Left colon (tissue), 2 donors: ENCODE measurements around the gene EXD1. TPM values are rescaled to one million over a fixed set of nuclear protein-coding genes. Genes with fewer than 3 reads are reported as not detected.
"Not testable (repeated sequence)": the region's sequence is repeated elsewhere in the genome, so short reads cannot be mapped to it uniquely, and the experiment has no call there.

Source experiments
- ATAC-seq: fragments of 200-7000 bp; cut with Tn5 transposase; one replicate; pipeline ENCODE4 v1.9.1; 2020; ENCODE audit warnings: mild to moderate bottlenecking, moderate library complexity
- DNase-seq, 2 donors: peaks; one replicate each; pipeline ENCODE4 v3.0.0-alpha.2; 2020
- intact Hi-C, 2 donors: fragments of 100-400 bp; cut with DNase I in 1 of 2; cut with micrococcal nuclease in 1 of 2; formaldehyde crosslinking; loops; one replicate each; pipeline versions ENCODE4 v1.11.2 to v1.14.0; 2022; cut with DNase I, micrococcal nuclease
- total RNA-seq, 2 donors: library from RNA; stranded (reverse); fragmentation: NEBNext Ultra II Directional; extraction: Animal tissue kit (Norgen Biotek cat#: 25700); gene quantifications; one replicate each; pipeline ENCODE4 v1.2.1, GENCODE V29; 2021
- donor health status: DM: no; HTN: no; CAD: no.
- donor health status: DM: yes; HTN: yes; CAD: no.

The EXD1 gene
- total RNA-seq, 2 donors from 2014 or later = not detected

GRCh38 chr15:41160639-41161315, 69.8 kb downstream of the EXD1 start:
- DNase-seq = no peak
- intact Hi-C loops = no loop called here
- ATAC-seq = no peak

DNA sequence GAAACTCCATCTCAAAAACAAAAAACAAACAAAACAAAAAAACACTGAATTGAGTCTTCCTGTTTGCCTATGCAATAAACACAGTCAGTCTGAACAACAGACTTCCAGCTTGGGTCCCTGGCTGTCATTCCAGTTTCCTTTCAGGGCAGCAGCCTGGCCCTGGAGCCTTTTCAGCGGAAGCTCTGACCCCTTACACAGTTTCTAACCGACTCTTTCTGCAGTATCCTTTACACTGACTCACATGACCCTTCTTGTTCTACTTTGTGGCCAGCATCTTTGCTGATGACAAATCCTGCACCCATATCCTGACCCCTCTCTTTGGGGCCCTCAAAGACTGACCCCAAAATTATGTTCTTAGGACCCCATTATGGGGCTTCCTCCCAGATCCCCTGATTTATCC, 76.1 kb downstream of the EXD1 start:
- ATAC-seq (no peak), DNase-seq (no peak)
- intact Hi-C loops = no loop called here

- ATAC-seq (no peak), DNase-seq (no peak)
- intact Hi-C loops = no loop called here
Measured at GRCh38 chr15:41153733-41154132, 76.8 kb downstream of the EXD1 start.

DNA sequence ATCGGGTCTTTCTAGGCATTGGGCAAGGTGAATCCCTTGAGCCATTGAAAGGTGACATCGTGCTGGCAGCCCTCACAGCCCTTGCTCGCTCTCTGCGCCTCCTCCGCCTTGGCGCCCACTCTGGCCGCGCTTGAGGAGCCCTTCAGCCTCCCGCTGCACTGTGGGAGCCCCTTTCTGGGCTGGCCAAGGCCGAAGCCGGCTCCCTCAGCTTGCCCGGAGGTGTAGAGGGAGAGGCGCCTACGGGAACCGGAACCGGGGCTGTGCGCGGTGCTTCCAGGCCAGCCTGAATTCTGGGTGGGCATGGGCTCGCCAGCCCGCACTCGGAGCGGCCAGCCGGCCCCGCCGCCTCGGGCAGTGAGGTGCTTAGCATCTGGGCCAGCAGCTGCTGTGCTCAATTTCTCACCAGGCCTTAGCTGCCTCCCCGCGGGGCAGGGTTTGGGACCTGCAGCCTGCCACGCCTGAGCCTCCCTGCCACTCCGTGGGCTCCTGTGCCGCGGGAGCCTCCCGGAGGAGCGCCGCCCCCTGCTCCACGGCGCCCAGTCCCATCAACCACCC, 79.0 kb downstream of the EXD1 start:
- intact Hi-C loops = no loop called here
- DNase-seq (no peak), ATAC-seq (no peak)

GRCh38 chr15:41150279-41150678, 80.3 kb downstream of the EXD1 start:
- intact Hi-C loops = no loop called here
- DNase-seq (no peak), ATAC-seq (no peak)

GRCh38 chr15:41148065-41148464, 82.5 kb downstream of the EXD1 start:
- DNase-seq (no peak), ATAC-seq (no peak)
- intact Hi-C loops = no loop called here

- DNase-seq (no peak), ATAC-seq (no peak)
- intact Hi-C loops = no loop called here
Measured at GRCh38 chr15:41139619-41140018, 90.9 kb downstream of the EXD1 start.

GRCh38 chr15:41139112-41139511, 91.4 kb downstream of the EXD1 start:
- DNase-seq, ATAC-seq, intact Hi-C loops: not testable (repeated sequence)

- peak in 1 of 2 donors; percentile 29 for DNase-seq
- intact Hi-C loops, ATAC-seq: not testable (repeated sequence)
Measured at GRCh38 chr15:41135580-41135979, 95.0 kb downstream of the EXD1 start.

- ATAC-seq = no peak
- intact Hi-C loops = no loop called here
- DNase-seq = no peak
Measured at GRCh38 chr15:41133454-41133853, 97.1 kb downstream of the EXD1 start.

Other genes starting within 250 kb of the EXD1 start
- gene INO80, start 114.5 kb downstream of the EXD1 start, total RNA-seq = 10 to 100 TPM; 19.7 to 29.3 TPM
- 100 to 1,000 TPM; 407 to 410 TPM for gene CHP1, start 511 bp upstream of the EXD1 start, total RNA-seq
- gene OIP5, start 101.8 kb upstream of the EXD1 start, total RNA-seq = 1 to 10 TPM; 1.5 to 4.5 TPM
- gene NUSAP1, start 102.1 kb upstream of the EXD1 start, total RNA-seq = 10 to 100 TPM in 1 of 2 donors, 1 to 10 TPM in 1; 8.9 to 20.8 TPM
- gene NDUFAF1, start 171.7 kb upstream of the EXD1 start, total RNA-seq = 10 to 100 TPM; 11.1 to 13.2 TPM
- gene RTF1, start 186.3 kb upstream of the EXD1 start, total RNA-seq = 10 to 100 TPM; 28.8 to 32.7 TPM